Lung (tissue), 12 donors: ENCODE results near the gene EXOSC2. TPM values are rescaled to one million over a fixed set of nuclear protein-coding genes. Genes with fewer than 3 reads are reported as not detected.
A peak's percentile ranks its signal among the peaks of the same experiment; 100 is the strongest.
"Not testable (repeated sequence)": the region's sequence is repeated elsewhere in the genome, so short reads cannot be mapped to it uniquely, and the experiment has no call there.

Experiments
- ATAC-seq: fragments of 200-7000 bp; cut with Tn5 transposase; one replicate; pipeline ENCODE4 v1.9.1; 2020; ENCODE audit warnings: moderate number of reproducible peaks; ENCODE audit not compliant: insufficient read depth, low FRiP score
- DNase-seq, 3 donors: peaks; one replicate each; pipeline ENCODE4 v3.0.0-alpha.2; 2013 to 2017
- H3K27ac ChIP-seq, 2 donors: one replicate each; pipeline ENCODE4 v1.5.1; 2013; ENCODE audit warnings: mild to moderate bottlenecking in 2 of 2, moderate library complexity in 2 of 2, control low read depth in 1 of 2, inconsistent platforms in 1 of 2, low read depth in 1 of 2, low read length in 1 of 2
- H3K27me3 ChIP-seq, 3 donors: one replicate each; pipeline ENCODE4 v1.5.1; 2013; ENCODE audit warnings: low read length in 2 of 3; ENCODE audit not compliant: control insufficient read depth in 3 of 3, insufficient read depth in 3 of 3
- H3K36me3 ChIP-seq, 4 donors: one replicate each; pipeline ENCODE4 v1.5.1; 2013; ENCODE audit warnings: low read length in 4 of 4, mild to moderate bottlenecking in 1 of 4, moderate library complexity in 1 of 4; ENCODE audit not compliant: control insufficient read depth in 4 of 4, insufficient read depth in 4 of 4
- H3K4me1 ChIP-seq, 5 donors: one replicate each; pipeline ENCODE4 v1.5.1; 2013; ENCODE audit warnings: low read length in 5 of 5, mild to moderate bottlenecking in 2 of 5, moderate library complexity in 1 of 5; ENCODE audit not compliant: control insufficient read depth in 5 of 5, insufficient read depth in 5 of 5
- H3K4me3 ChIP-seq: one replicate; pipeline ENCODE4 v1.5.1; 2013; ENCODE audit warnings: mild to moderate bottlenecking, control low read depth, moderate library complexity
- H3K9ac ChIP-seq, 2 donors: one replicate each; pipeline ENCODE4 v1.5.1; 2013; ENCODE audit warnings: low read length in 2 of 2, control low read depth in 1 of 2; ENCODE audit not compliant: insufficient read depth in 1 of 2
- H3K9me3 ChIP-seq, 4 donors: one replicate each; pipeline ENCODE4 v1.5.1; 2013; ENCODE audit warnings: low read length in 3 of 4, mild to moderate bottlenecking in 1 of 4, moderate library complexity in 1 of 4; ENCODE audit not compliant: control insufficient read depth in 4 of 4, insufficient read depth in 3 of 4
- WGBS, 2 donors: extraction: QIAGEN DNeasy Blood & Tissue Kit; methylation state at CpG; one replicate each; pipeline ENCODE4 v1.1.7; 2013; 5-methylcytosine and 5-hydroxymethylcytosine counted together
- polyA plus RNA-seq, 2 donors: library from polyadenylated mRNA; stranded (reverse); fragments of 200-250 nt; gene quantifications; one replicate each; pipeline ENCODE4 v1.2.1, GENCODE V29; 2013
- total RNA-seq, 2 donors: library from RNA; depleted of rRNA in 1 of 2; stranded (reverse); fragments of >200 nt in 1 of 2; gene quantifications; one replicate each; pipeline ENCODE4 v1.2.1, GENCODE V29; 2014 to 2021
- TF ChIP-seq, protein P1 (sequence below): IDR thresholded peaks from 2 replicates; pipeline ENCODE4 v1.5.1; 2012; ENCODE audit warnings: mild to moderate bottlenecking; ENCODE audit errors: control extremely low read depth, extremely low read depth
- donor health status: control.
- donor health status: control.
- donor health status: Bipolar disorder and iron deficiency.
- donor health status: healthy.
- donor health status: DM: yes; HTN: yes; CAD: no.

Gene EXOSC2
- total and polyA plus RNA-seq, 4 donors = 15.3 to 23.0 (median 19.0) TPM

DNA sequence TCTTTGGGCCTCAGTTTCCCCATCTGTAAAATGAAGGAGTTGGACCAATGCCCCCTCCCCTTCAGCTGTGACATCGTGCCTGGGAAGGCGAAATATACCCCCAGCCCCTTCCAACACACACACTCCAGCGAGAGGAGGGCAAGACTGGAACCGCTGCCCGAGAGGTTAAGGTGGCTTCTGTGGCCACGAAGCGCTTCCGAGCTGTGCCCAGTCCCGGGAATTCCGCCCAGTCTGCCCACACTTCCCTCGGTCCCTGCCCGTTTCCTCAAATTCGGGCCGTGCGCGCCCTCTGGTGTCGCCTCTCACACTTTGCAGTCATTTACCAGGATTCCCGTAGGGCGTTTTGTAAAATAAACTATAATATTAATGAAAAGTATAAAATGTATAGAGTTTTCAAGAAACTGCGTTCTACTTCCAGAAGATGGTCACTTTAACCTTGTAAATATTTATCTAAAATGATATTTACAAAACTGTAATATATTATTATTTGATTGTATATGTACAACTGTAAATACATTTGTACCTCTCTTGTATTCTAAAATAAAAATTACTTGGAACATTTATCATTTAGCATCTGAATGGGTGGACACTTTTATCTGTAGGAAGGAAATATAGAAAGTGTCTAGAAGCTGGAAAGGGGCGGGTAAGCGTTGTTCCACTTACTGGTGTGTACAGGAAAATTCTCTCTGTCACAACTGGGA is 11.0 kb upstream of the EXOSC2 start:
- no peaks in the 10 kb centered on the region for H3K36me3 ChIP-seq
- H3K4me1 ChIP-seq = peaks cover 0 to 8% (median 0%) of the 10 kb centered on the region in 5 donors
- WGBS, 2 donors = 4% methylated on average over 22 of the region's 22 CpGs
- H3K9ac ChIP-seq = no peak overlapping the region
- H3K4me3 ChIP-seq = no peak overlapping the region
- H3K27ac ChIP-seq = no peak overlapping the region
- TF ChIP-seq, protein P1, sequence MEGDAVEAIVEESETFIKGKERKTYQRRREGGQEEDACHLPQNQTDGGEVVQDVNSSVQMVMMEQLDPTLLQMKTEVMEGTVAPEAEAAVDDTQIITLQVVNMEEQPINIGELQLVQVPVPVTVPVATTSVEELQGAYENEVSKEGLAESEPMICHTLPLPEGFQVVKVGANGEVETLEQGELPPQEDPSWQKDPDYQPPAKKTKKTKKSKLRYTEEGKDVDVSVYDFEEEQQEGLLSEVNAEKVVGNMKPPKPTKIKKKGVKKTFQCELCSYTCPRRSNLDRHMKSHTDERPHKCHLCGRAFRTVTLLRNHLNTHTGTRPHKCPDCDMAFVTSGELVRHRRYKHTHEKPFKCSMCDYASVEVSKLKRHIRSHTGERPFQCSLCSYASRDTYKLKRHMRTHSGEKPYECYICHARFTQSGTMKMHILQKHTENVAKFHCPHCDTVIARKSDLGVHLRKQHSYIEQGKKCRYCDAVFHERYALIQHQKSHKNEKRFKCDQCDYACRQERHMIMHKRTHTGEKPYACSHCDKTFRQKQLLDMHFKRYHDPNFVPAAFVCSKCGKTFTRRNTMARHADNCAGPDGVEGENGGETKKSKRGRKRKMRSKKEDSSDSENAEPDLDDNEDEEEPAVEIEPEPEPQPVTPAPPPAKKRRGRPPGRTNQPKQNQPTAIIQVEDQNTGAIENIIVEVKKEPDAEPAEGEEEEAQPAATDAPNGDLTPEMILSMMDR = peak; percentile 74
- H3K27me3 ChIP-seq = peaks cover 0 to 31% (median 11%) of the 10 kb centered on the region in 3 donors
- DNase-seq = peak; percentile 70 to 74 (median 70)
- peaks cover 0 to 5% (median 0%) of the 10 kb centered on the region in 4 donors for H3K9me3 ChIP-seq
- peak; percentile 73 for ATAC-seq

DNA sequence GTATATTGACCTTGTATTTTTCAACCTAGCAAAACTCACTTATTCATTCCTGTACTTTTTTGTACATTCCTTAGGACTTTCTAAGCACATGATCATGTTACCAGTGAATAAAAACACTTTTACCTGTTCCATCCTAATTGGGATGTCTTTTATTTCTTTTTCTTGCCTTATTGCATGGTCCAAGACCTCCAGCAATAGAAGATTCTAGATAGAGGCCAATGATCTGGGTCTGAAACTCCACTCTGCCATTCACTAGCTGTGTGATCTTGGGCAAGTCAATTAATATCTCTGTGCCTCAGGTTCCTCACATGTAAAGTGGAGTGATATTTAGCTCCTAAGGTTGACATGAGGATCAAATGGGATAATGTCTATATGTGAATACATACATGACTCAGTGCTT is 8.5 kb upstream of the EXOSC2 start:
- H3K4me3 ChIP-seq = no peak overlapping the region
- H3K9me3 ChIP-seq = peaks cover 0 to 5% (median 0%) of the 10 kb centered on the region in 4 donors
- H3K9ac ChIP-seq = no peak overlapping the region
- H3K36me3 ChIP-seq = no peaks in the 10 kb centered on the region
- TF ChIP-seq, protein P1 = no peak
- H3K4me1 ChIP-seq = peaks cover 0 to 12% (median 4%) of the 10 kb centered on the region in 5 donors
- H3K27ac ChIP-seq = no peak overlapping the region
- peaks cover 0 to 20% (median 8%) of the 10 kb centered on the region in 3 donors for H3K27me3 ChIP-seq
- DNase-seq (no peak), ATAC-seq (no peak)

DNA sequence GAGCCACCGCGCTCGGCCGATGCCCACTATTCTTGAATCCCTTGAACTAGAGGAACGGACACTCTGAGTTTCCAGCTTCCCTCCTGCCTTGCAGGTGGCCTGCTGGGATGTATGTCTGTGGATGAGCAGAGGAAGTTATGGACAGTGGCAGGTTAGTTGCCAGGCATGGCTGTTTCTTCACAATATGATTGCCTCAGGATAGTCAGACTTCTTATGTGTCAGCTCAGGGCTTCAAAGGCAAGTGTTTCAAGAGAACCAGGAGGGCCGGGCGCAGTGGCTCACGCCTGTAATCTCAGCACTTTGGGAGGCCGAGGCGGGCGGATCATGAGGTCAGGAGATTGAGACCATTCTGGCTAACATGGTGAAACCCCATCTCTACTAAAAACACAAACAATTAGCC is 7.6 kb upstream of the EXOSC2 start:
- not testable (repeated sequence) for H3K27ac ChIP-seq, ATAC-seq, H3K36me3 ChIP-seq, H3K9me3 ChIP-seq, DNase-seq, H3K9ac ChIP-seq, H3K4me3 ChIP-seq
- H3K4me1 ChIP-seq = peaks cover 0 to 18% (median 4%) of the 10 kb centered on the region in 5 donors
- 93% methylated on average over 11 of the region's 11 CpGs for WGBS, 2 donors
- H3K27me3 ChIP-seq = peaks cover 0 to 11% (median 3%) of the 10 kb centered on the region in 3 donors

DNA sequence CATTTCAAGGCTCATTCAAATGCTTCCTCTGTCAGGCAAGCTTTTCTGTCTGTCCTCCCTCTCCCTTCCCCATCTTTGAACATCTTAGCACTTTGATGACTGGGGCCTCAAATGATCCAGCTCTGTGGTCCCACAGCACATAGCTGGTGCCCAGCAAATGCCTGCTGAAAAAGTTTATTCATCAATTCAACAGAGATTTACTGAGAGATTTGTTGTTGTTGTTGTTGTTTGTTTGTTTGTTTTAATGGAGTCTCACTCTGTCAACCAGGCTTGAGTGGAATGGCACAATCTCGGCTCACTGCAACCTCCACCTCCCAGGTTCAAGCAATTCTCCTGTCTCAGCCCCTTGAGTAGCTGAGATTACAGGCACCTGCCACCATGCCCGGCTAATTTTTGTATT is 6.0 kb upstream of the EXOSC2 start:
- TF ChIP-seq, protein P1 = no peak
- no peaks in the 10 kb centered on the region for H3K27me3 ChIP-seq
- H3K4me1 ChIP-seq = peaks cover 0 to 10% (median 0%) of the 10 kb centered on the region in 5 donors
- 95% methylated on average over 2 of the region's 2 CpGs for WGBS, 2 donors
- H3K27ac ChIP-seq = no peak overlapping the region
- ATAC-seq = no peak
- peaks cover 0 to 5% (median 0%) of the 10 kb centered on the region in 4 donors for H3K9me3 ChIP-seq
- H3K4me3 ChIP-seq = no peak overlapping the region
- no peaks in the 10 kb centered on the region for H3K36me3 ChIP-seq
- DNase-seq = no peak
- H3K9ac ChIP-seq = no peak overlapping the region
